Neural crest cell (in vitro differentiated cells): ENCODE data around the gene POLR1A. TPM values are rescaled to one million over a fixed set of nuclear protein-coding genes. Genes with fewer than 3 reads are reported as not detected.
A peak's percentile ranks its signal among the peaks of the same experiment; 100 is the strongest.

Experiments
- DNase-seq: peaks from one replicate; pipeline ENCODE4 v3.0.0; 2021; ENCODE audit warnings: low read depth, mixed read lengths, low spot score
- H3K27ac Mint-ChIP-seq: one replicate; pipeline ENCODE4 v1.8.0; 2021; ENCODE audit warnings: mild to moderate bottlenecking, mixed read lengths; ENCODE audit not compliant: unreplicated experiment
- H3K27me3 Mint-ChIP-seq: 2 replicates; pipeline ENCODE4 v1.8.0; 2021; ENCODE audit warnings: low read depth, mild to moderate bottlenecking, mixed read lengths
- H3K36me3 Mint-ChIP-seq: 2 replicates; pipeline ENCODE4 v1.8.0; 2021; ENCODE audit warnings: low read depth, mild to moderate bottlenecking, mixed read lengths
- H3K4me1 Mint-ChIP-seq: 2 replicates; pipeline ENCODE4 v1.8.0; 2021; ENCODE audit warnings: mixed read lengths
- H3K4me3 Mint-ChIP-seq: one replicate; pipeline ENCODE4 v1.8.0; 2021; ENCODE audit warnings: mild to moderate bottlenecking, mixed read lengths
- H3K9me3 Mint-ChIP-seq: 2 replicates; pipeline ENCODE4 v1.8.0; 2021; ENCODE audit warnings: mixed read lengths
- CTCF ChIP-seq: fragments of 200-600 bp; sonication (generic); conservative IDR thresholded peaks from 2 replicates; pipeline ENCODE4 v1.5.0; 2021; ENCODE audit warnings: antibody characterized with exemption, mild to moderate bottlenecking
- total RNA-seq: library from RNA; stranded (reverse); gene quantifications from 2 replicates; pipeline ENCODE4 v1.2.1, GENCODE V29; 2021

Gene POLR1A
- total RNA-seq, 1 donor from 2014 or later, result 67.8 TPM

- H3K36me3 Mint-ChIP-seq, result peaks cover 19% of the 10 kb centered on the region
- TF ChIP-seq CTCF, result no peak
- no peak overlapping the region for H3K27ac Mint-ChIP-seq
These were observed 37.0 kb upstream of the POLR1A start for GRCh38 chr2:86142436-86143257.

GRCh38 chr2:86140969-86141392 is 35.3 kb upstream of the POLR1A start:
- TF ChIP-seq CTCF, result no peak
- Mint-ChIP-seq H3K36me3 (peaks cover 22% of the 10 kb centered on the region), H3K27me3 (no peaks in the 10 kb centered on the region), H3K9me3 (no peaks in the 10 kb centered on the region), H3K4me1 (peaks cover 5% of the 10 kb centered on the region), H3K4me3 (no peak overlapping the region), H3K27ac (peak overlapping the region; percentile 48)
- DNase-seq, result no peak

More at GRCh38 chr2:86142436-86143257, 37.0 kb upstream of the POLR1A start:
- Mint-ChIP-seq H3K27me3 (no peaks in the 10 kb centered on the region), H3K4me1 (peaks cover 5% of the 10 kb centered on the region), H3K9me3 (no peaks in the 10 kb centered on the region), H3K4me3 (no peak overlapping the region)
- no peak for DNase-seq

- H3K27me3 Mint-ChIP-seq, result no peaks in the 10 kb centered on the region
- DNase-seq, result no peak
- peaks cover 5% of the 10 kb centered on the region for H3K4me1 Mint-ChIP-seq
- no peak for TF ChIP-seq CTCF
- peak overlapping the region; percentile 19 for H3K4me3 Mint-ChIP-seq
- no peak overlapping the region for H3K27ac Mint-ChIP-seq
- peaks cover 28% of the 10 kb centered on the region for H3K36me3 Mint-ChIP-seq
- H3K9me3 Mint-ChIP-seq, result no peaks in the 10 kb centered on the region
These were observed 34.3 kb upstream of the POLR1A start for GRCh38 chr2:86139981-86140380.

GRCh38 chr2:86138736-86139625 is 33.3 kb upstream of the POLR1A start:
- Mint-ChIP-seq H3K4me3 (no peak overlapping the region), H3K27ac (no peak overlapping the region), H3K27me3 (no peaks in the 10 kb centered on the region), H3K9me3 (no peaks in the 10 kb centered on the region), H3K36me3 (peaks cover 27% of the 10 kb centered on the region), H3K4me1 (peaks cover 5% of the 10 kb centered on the region)
- no peak for TF ChIP-seq CTCF
- no peak for DNase-seq

- no peak for DNase-seq
- Mint-ChIP-seq H3K9me3 (no peaks in the 10 kb centered on the region), H3K4me1 (peaks cover 5% of the 10 kb centered on the region), H3K36me3 (peaks cover 29% of the 10 kb centered on the region), H3K4me3 (no peak overlapping the region), H3K27me3 (no peaks in the 10 kb centered on the region), H3K27ac (no peak overlapping the region)
- TF ChIP-seq CTCF, result no peak
These were observed 30.5 kb upstream of the POLR1A start for GRCh38 chr2:86136141-86136540.
